AG09309 (cell line): ENCODE data around the gene FBXO40.

Experiments used
- DNase-seq: peaks from one replicate; pipeline ENCODE4 v3.0.0-alpha.2; 2010; ENCODE audit warnings: low read depth
- H3K4me3 ChIP-seq: 2 replicates; pipeline ENCODE4 v1.5.1; 2011; ENCODE audit warnings: mild to moderate bottlenecking, low read depth, low read length, moderate library complexity; ENCODE audit not compliant: control insufficient read depth
- CTCF ChIP-seq: IDR thresholded peaks from 2 replicates; pipeline ENCODE4 v1.5.1; 2011; ENCODE audit warnings: mild to moderate bottlenecking, low read depth, low read length, inconsistent platforms; ENCODE audit not compliant: insufficient read depth, control insufficient read depth; ENCODE audit errors: missing control alignments

The FBXO40 gene

GRCh38 chr3:121592856-121593702 is at the start of gene FBXO40:
FBXO40 (plus strand) TSS chr3:121593379; CDS start chr3:121620576, 27,197 bp downstream.
- H3K4me3 ChIP-seq: no peak within 1 kb of the TSS
- no peak for TF ChIP-seq CTCF
- DNase-seq: no peak

- no peak for TF ChIP-seq CTCF
- DNase-seq: no peak
- H3K4me3 ChIP-seq: peak overlapping the region; percentile 60
These were observed 48.1 kb upstream of the FBXO40 start for GRCh38 chr3:121545049-121545573.

- DNase-seq: peak; percentile 79
- peak within 1 kb of the TSS; percentile 60 for H3K4me3 ChIP-seq
- no peak for TF ChIP-seq CTCF
These were observed 47.4 kb upstream of the FBXO40 start, which contains the start of gene POLQ for GRCh38 chr3:121545574-121546455. POLQ (minus strand) TSS chr3:121545988; CDS start chr3:121545877, 111 bp downstream.

- DNase-seq: no peak
- no peak overlapping the region for H3K4me3 ChIP-seq
- TF ChIP-seq CTCF: no peak
These were observed 40.8 kb upstream of the FBXO40 start for GRCh38 chr3:121552379-121552778.

GRCh38 chr3:121552797-121553196 is 40.4 kb upstream of the FBXO40 start:
- DNase-seq: no peak
- TF ChIP-seq CTCF: no peak
- H3K4me3 ChIP-seq: no peak overlapping the region

GRCh38 chr3:121557426-121557934 is 35.7 kb upstream of the FBXO40 start:
- no peak for DNase-seq
- no peak overlapping the region for H3K4me3 ChIP-seq
- TF ChIP-seq CTCF: no peak
